ENCODE data around the gene ZMYND11. TPM values are rescaled to one million over a fixed set of nuclear protein-coding genes. Genes with fewer than 3 reads are reported as not detected.
A peak's percentile ranks its signal among the peaks of the same experiment; 100 is the strongest.

Gene ZMYND11
- total and polyA plus RNA-seq, 2 experiments from 2014 or later = 31.5 to 70.2 TPM

GRCh38 chr10:290026-290725 lies 154.9 kb downstream of the ZMYND11 start:
- Histone ChIP-seq H3K4me1 (ENCODE audit: insufficient read depth) (no peaks in the 10 kb centered on the region), H3K9me3 (ENCODE audit: low read depth) (no peaks in the 10 kb centered on the region), H3K4me2 (no peak overlapping the region), H3K27me3 (no peaks in the 10 kb centered on the region), H3K4me3 (no peak overlapping the region), H3K36me3 (replicated peaks; ENCODE audit: insufficient read depth, low read depth) (no peaks in the 10 kb centered on the region), H4K20me1 (ENCODE audit: insufficient read depth, poor library complexity, severe bottlenecking) (no peaks in the 10 kb centered on the region), H3K9me2 (replicated peaks; ENCODE audit: insufficient read depth) (no peaks in the 10 kb centered on the region), H2AFZ (no peak overlapping the region), H3K27ac (no peak overlapping the region), H3K79me2 (no peaks in the 10 kb centered on the region)
- no peak for DNase-seq (ENCODE audit: low spot score)
- TF ChIP-seq CTCF (IDR thresholded peaks at IDR 0.05; ENCODE audit: poor library complexity) (no peak), EZH2phosphoT487 (IDR thresholded peaks at IDR 0.05; ENCODE audit: low read depth, severe bottlenecking, unreplicated experiment) (no peak), EZH2 (IDR thresholded peaks at IDR 0.05; ENCODE audit: borderline replicate concordance) (no peak)
- 94% methylated on average over 17 of the region's 17 CpGs for WGBS (ENCODE audit: low lambda C conversion rate, missing lambda C conversion rate)

- Histone ChIP-seq H3K27ac (no peak overlapping the region), H3K9me2 (replicated peaks; ENCODE audit: insufficient read depth) (no peaks in the 10 kb centered on the region), H3K27me3 (no peaks in the 10 kb centered on the region), H2AFZ (no peak overlapping the region), H3K4me1 (ENCODE audit: insufficient read depth) (no peaks in the 10 kb centered on the region), H3K4me3 (no peak overlapping the region), H3K4me2 (no peak overlapping the region), H4K20me1 (ENCODE audit: insufficient read depth, poor library complexity, severe bottlenecking) (no peaks in the 10 kb centered on the region), H3K9me3 (ENCODE audit: low read depth) (no peaks in the 10 kb centered on the region), H3K79me2 (no peaks in the 10 kb centered on the region), H3K36me3 (replicated peaks; ENCODE audit: insufficient read depth, low read depth) (no peaks in the 10 kb centered on the region)
- 87% methylated on average over 4 of the region's 4 CpGs for WGBS (ENCODE audit: low lambda C conversion rate, missing lambda C conversion rate)
- no peak for DNase-seq (ENCODE audit: low spot score)
- TF ChIP-seq EZH2phosphoT487 (IDR thresholded peaks at IDR 0.05; ENCODE audit: low read depth, severe bottlenecking, unreplicated experiment) = no peak
- TF ChIP-seq CTCF (IDR thresholded peaks at IDR 0.05; ENCODE audit: poor library complexity) = no peak
- no peak for TF ChIP-seq EZH2 (IDR thresholded peaks at IDR 0.05; ENCODE audit: borderline replicate concordance)
Observed at GRCh38 chr10:293636-294035, 158.4 kb downstream of the ZMYND11 start.

DNA sequence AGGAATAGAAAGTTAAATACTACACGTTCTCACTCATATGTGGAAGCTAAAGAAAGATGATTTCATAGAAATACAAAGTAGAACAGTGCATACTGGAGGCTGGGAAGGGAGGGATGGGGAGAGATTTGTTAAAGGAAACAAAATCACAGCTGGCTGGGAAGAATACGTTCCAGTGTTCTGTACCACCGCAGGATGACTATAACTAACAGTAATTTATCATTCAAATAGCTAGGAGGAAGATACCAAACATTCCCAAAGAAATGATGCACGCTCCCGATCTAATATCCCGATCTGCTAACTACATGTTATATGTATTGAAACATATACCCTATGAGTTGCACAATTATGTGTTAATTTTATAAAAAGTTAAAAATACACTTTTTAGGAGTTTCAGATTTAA lies 162.3 kb downstream of the ZMYND11 start:
- TF ChIP-seq EZH2phosphoT487 (IDR thresholded peaks at IDR 0.05; ENCODE audit: low read depth, severe bottlenecking, unreplicated experiment) = no peak
- no peak for TF ChIP-seq EZH2 (IDR thresholded peaks at IDR 0.05; ENCODE audit: borderline replicate concordance)
- TF ChIP-seq CTCF (IDR thresholded peaks at IDR 0.05; ENCODE audit: poor library complexity) = no peak
- Histone ChIP-seq H3K4me3 (no peak overlapping the region), H3K4me1 (ENCODE audit: insufficient read depth) (no peaks in the 10 kb centered on the region), H3K27ac (peak overlapping the region; percentile 31), H3K9me2 (replicated peaks; ENCODE audit: insufficient read depth) (no peaks in the 10 kb centered on the region), H3K9me3 (ENCODE audit: low read depth) (no peaks in the 10 kb centered on the region), H3K79me2 (no peaks in the 10 kb centered on the region), H4K20me1 (ENCODE audit: insufficient read depth, poor library complexity, severe bottlenecking) (no peaks in the 10 kb centered on the region), H3K4me2 (no peak overlapping the region), H3K36me3 (replicated peaks; ENCODE audit: insufficient read depth, low read depth) (no peaks in the 10 kb centered on the region), H3K27me3 (no peaks in the 10 kb centered on the region), H2AFZ (no peak overlapping the region)
- DNase-seq (ENCODE audit: low spot score) = no peak
- WGBS (ENCODE audit: low lambda C conversion rate, missing lambda C conversion rate) = 79% methylated on average over 6 of the region's 6 CpGs

Measured in hepatocyte (in vitro differentiated cells).